ENCODE measurements around the gene SSBP3.

DNA sequence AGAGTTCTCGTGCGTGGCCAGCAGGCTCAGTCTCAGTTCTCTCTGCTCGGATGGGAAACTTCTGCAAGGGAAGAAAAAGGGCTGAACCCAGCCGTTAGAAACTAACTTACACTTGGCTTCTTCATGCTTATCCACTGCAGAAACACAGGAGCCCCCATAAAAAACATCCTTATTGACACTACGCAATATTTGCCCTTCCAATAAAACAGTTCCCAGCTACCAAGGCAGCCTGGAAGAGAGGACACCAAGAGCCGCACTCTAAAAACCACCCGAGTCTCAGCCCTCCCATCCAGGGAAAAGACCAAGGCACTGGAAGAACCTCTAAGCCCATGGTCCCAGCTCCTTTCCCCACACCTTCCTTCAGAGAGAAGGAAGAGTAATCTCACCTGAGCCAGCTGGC, 61.1 kb downstream of the SSBP3 start:
- no peak for TF ChIP-seq EZH2 (IDR thresholded peaks at IDR 0.05; ENCODE audit: low read length)
- TF ChIP-seq, protein P1, sequence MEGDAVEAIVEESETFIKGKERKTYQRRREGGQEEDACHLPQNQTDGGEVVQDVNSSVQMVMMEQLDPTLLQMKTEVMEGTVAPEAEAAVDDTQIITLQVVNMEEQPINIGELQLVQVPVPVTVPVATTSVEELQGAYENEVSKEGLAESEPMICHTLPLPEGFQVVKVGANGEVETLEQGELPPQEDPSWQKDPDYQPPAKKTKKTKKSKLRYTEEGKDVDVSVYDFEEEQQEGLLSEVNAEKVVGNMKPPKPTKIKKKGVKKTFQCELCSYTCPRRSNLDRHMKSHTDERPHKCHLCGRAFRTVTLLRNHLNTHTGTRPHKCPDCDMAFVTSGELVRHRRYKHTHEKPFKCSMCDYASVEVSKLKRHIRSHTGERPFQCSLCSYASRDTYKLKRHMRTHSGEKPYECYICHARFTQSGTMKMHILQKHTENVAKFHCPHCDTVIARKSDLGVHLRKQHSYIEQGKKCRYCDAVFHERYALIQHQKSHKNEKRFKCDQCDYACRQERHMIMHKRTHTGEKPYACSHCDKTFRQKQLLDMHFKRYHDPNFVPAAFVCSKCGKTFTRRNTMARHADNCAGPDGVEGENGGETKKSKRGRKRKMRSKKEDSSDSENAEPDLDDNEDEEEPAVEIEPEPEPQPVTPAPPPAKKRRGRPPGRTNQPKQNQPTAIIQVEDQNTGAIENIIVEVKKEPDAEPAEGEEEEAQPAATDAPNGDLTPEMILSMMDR (optimal IDR thresholded peaks at IDR 0.05 in 1 of 3, IDR thresholded peaks at IDR 0.05 in 1 of 3, conservative IDR thresholded peaks at IDR 0.05 in 1 of 3; ENCODE audit: extremely low read depth in 1 of 3, insufficient read depth in 2 of 3, low read length in 3 of 3) = no peak
